NT2/D1 (cell line): Measurements from ENCODE around the gene NTRK2.

Source experiments
- SUZ12 ChIP-seq: IDR thresholded peaks from 2 replicates; pipeline ENCODE4 v1.6.1; 2011; ENCODE audit not compliant: insufficient read length, insufficient read depth; ENCODE audit errors: extremely low read depth
- YY1 ChIP-seq: IDR thresholded peaks from 2 replicates; pipeline ENCODE4 v1.6.1; 2011; ENCODE audit not compliant: insufficient read length, insufficient read depth
- ZNF274 ChIP-seq: IDR thresholded peaks from 2 replicates; pipeline ENCODE4 v1.6.1; 2011; ENCODE audit warnings: mild to moderate bottlenecking, low read depth, low read length

DNA sequence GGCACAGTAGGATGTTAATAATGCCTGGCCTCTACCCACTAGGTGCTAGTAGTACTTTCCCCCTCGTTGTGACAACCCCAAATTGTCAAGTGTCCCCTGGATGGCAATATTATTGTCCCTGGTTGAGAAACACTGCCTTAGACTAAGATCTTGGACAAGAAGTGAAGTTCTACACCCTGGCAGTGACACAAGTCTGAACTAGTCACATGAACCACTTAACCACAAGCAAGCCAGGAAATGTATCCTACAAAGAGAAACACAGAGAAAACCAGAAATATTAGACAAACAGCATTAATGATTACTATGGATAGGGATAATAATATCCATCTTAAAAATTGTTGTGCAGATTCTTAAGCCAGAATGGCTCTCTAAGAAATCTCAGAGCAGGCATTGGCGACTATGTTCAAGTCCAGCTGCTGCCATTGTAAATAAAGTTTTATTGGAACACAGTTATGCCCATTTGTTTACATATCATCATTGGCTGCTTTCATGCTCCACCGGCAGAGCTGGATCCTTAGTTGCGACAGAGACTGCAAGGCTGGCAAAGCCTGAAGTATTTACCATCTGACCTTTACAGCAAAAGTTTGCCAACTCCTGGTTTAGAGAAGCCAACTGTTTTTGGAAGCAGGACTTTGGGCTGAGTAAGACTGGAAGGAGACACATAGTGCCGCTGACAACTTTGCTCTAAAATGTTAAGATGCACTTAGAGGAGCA lies 80.8 kb downstream of the NTRK2 start:
- TF ChIP-seq ZNF274, result no peak
- TF ChIP-seq YY1, result no peak
- TF ChIP-seq SUZ12, result no peak
